GM23248 (cell line): ENCODE measurements around the gene SLC37A1. TPM values are rescaled to one million over a fixed set of nuclear protein-coding genes. Genes with fewer than 3 reads are reported as not detected.
A peak's percentile ranks its signal among the peaks of the same experiment; 100 is the strongest.

Source experiments
- DNase-seq: peaks from one replicate; pipeline ENCODE4 v3.0.0-alpha.2; 2015
- H2AFZ ChIP-seq: fragments of 200-600 bp; sonication (generic); 2 replicates; pipeline ENCODE4 v1.6.1; 2016; ENCODE audit warnings: antibody characterized with exemption
- H3F3A ChIP-seq: fragments of 200-600 bp; sonication (generic); 2 replicates; pipeline ENCODE4 v1.6.1; 2016; ENCODE audit warnings: mild to moderate bottlenecking, antibody characterized with exemption, mixed run types; ENCODE audit not compliant: insufficient read depth
- H3K27ac ChIP-seq: fragments of 200-600 bp; sonication (generic); 2 replicates; pipeline ENCODE4 v1.5.1; 2016; ENCODE audit warnings: mild to moderate bottlenecking
- H3K27me3 ChIP-seq: fragments of 200-600 bp; sonication (generic); replicated peaks from 2 replicates; pipeline ENCODE4 v1.6.1; 2016; ENCODE audit warnings: mild to moderate bottlenecking; ENCODE audit not compliant: insufficient read depth
- H3K36me3 ChIP-seq: fragments of 200-600 bp; sonication (generic); 2 replicates; pipeline ENCODE4 v1.6.1; 2016; ENCODE audit warnings: low read depth, mild to moderate bottlenecking
- H3K4me1 ChIP-seq: fragments of 200-600 bp; sonication (generic); 2 replicates; pipeline ENCODE4 v1.6.1; 2016; ENCODE audit warnings: mild to moderate bottlenecking; ENCODE audit not compliant: insufficient read depth
- H3K4me2 ChIP-seq: fragments of 200-600 bp; sonication (generic); one replicate; pipeline ENCODE4 v1.6.1; 2016; ENCODE audit warnings: mild to moderate bottlenecking; ENCODE audit not compliant: unreplicated experiment
- H3K4me3 ChIP-seq: fragments of 200-600 bp; sonication (generic); 2 replicates; pipeline ENCODE4 v1.5.1; 2016; ENCODE audit warnings: mild to moderate bottlenecking
- H3K79me2 ChIP-seq: fragments of 200-600 bp; sonication (generic); 2 replicates; pipeline ENCODE4 v1.6.1; 2016; ENCODE audit warnings: mild to moderate bottlenecking; ENCODE audit not compliant: insufficient read depth
- H3K9ac ChIP-seq: fragments of 200-600 bp; sonication (generic); 2 replicates; pipeline ENCODE4 v1.6.1; 2016; ENCODE audit warnings: mild to moderate bottlenecking
- H3K9me2 ChIP-seq: fragments of 200-600 bp; sonication (generic); 2 replicates; pipeline ENCODE4 v1.6.1; 2016; ENCODE audit warnings: mixed run types, mild to moderate bottlenecking, moderate library complexity; ENCODE audit not compliant: insufficient read depth
- H3K9me3 ChIP-seq: fragments of 200-600 bp; sonication (generic); one replicate; pipeline ENCODE4 v1.6.1; 2017; ENCODE audit warnings: low read depth
- H4K20me1 ChIP-seq: fragments of 200-600 bp; sonication (generic); 2 replicates; pipeline ENCODE4 v1.6.0; 2016; ENCODE audit not compliant: insufficient read depth
- EZH2 ChIP-seq: fragments of 200-600 bp; sonication (generic); IDR thresholded peaks from 2 replicates; pipeline ENCODE4 v1.6.1; 2018; ENCODE audit warnings: antibody characterized with exemption, mild to moderate bottlenecking; ENCODE audit not compliant: insufficient read depth, poor library complexity, severe bottlenecking
- EZH2phosphoT487 ChIP-seq: fragments of 200-600 bp; sonication (generic); IDR thresholded peaks from 2 replicates; pipeline ENCODE4 v1.6.1; 2018; ENCODE audit warnings: antibody characterized with exemption, moderate library complexity, mild to moderate bottlenecking, low read depth; ENCODE audit not compliant: insufficient read depth
- WGBS, 2 experiments: methylation state at CpG; one replicate each; pipeline ENCODE4 v1.1.6; 2015 to 2017; ENCODE audit warnings: low lambda C conversion rate in 2 of 2, low coverage in 1 of 2; ENCODE audit errors: missing lambda C conversion rate in 2 of 2; 5-methylcytosine and 5-hydroxymethylcytosine counted together
- in situ Hi-C: fragments of 300-500 bp; cut with MboI; formaldehyde crosslinking; loops from 2 replicates; pipeline ENCODE4 v1.15.0; 2020
- polyA plus RNA-seq: library from polyadenylated mRNA; unstranded; fragments of >200 nt; fragmentation: Nextera tagmentation; extraction: Ambion mirVana; gene quantifications from 2 replicates; pipeline ENCODE4 v1.2.1, GENCODE V29; 2016
- total RNA-seq: library from RNA; depleted of rRNA; stranded (reverse); fragments of >200 nt; shearing (Covaris generic); gene quantifications from 2 replicates; pipeline ENCODE4 v1.2.3, GENCODE V29; 2014

SLC37A1 gene
- total and polyA plus RNA-seq, 2 experiments from 2014 or later, result not detected

GRCh38 chr21:42534421-42535378 lies 21.0 kb downstream of the SLC37A1 start:
- in situ Hi-C loops, result no loop called here
- Histone ChIP-seq H3K4me3 (no peak overlapping the region), H3F3A (no peaks in the 10 kb centered on the region), H3K9me3 (no peaks in the 10 kb centered on the region), H3K4me2 (no peak overlapping the region), H3K27ac (no peak overlapping the region), H3K27me3 (peaks cover 6% of the 10 kb centered on the region), H2AFZ (no peak overlapping the region), H3K79me2 (no peaks in the 10 kb centered on the region), H3K9me2 (no peaks in the 10 kb centered on the region), H3K4me1 (no peaks in the 10 kb centered on the region), H4K20me1 (no peaks in the 10 kb centered on the region), H3K36me3 (no peaks in the 10 kb centered on the region), H3K9ac (no peak overlapping the region)
- TF ChIP-seq EZH2phosphoT487, result no peak
- TF ChIP-seq EZH2, result no peak
- 67 to 70% methylated on average over 28 of the region's 28 CpGs for WGBS, 2 experiments
- no peak for DNase-seq

- H3K79me2 ChIP-seq, result no peaks in the 10 kb centered on the region
- no peaks in the 10 kb centered on the region for H4K20me1 ChIP-seq
- no peak overlapping the region for H2AFZ ChIP-seq
- H3K4me2 ChIP-seq, result no peak overlapping the region
- no peak for TF ChIP-seq EZH2phosphoT487
- no peak for TF ChIP-seq EZH2
- H3K27me3 ChIP-seq, result peaks cover 6% of the 10 kb centered on the region
- no peak overlapping the region for H3K9ac ChIP-seq
- WGBS, 2 experiments, result 62 to 64% methylated on average over 17 of the region's 17 CpGs
- no peaks in the 10 kb centered on the region for H3K36me3 ChIP-seq
- no peak overlapping the region for H3K27ac ChIP-seq
- in situ Hi-C loops, result no loop called here
- H3K4me3 ChIP-seq, result no peak overlapping the region
- H3K9me3 ChIP-seq, result no peaks in the 10 kb centered on the region
- DNase-seq, result no peak
- H3K9me2 ChIP-seq, result no peaks in the 10 kb centered on the region
- no peaks in the 10 kb centered on the region for H3K4me1 ChIP-seq
- H3F3A ChIP-seq, result no peaks in the 10 kb centered on the region
Observed at GRCh38 chr21:42535602-42536171, 22.0 kb downstream of the SLC37A1 start.

- in situ Hi-C loops, result no loop called here
Observed at GRCh38 chr21:42536601-42537000, 22.9 kb downstream of the SLC37A1 start.

GRCh38 chr21:42537106-42537742 lies 23.6 kb downstream of the SLC37A1 start:
- Histone ChIP-seq H3K27ac (no peak overlapping the region), H3K27me3 (peaks cover 6% of the 10 kb centered on the region; the same call in 1 of the 2 replicates), H3K4me3 (no peak overlapping the region), H3F3A (no peaks in the 10 kb centered on the region), H3K9me2 (no peaks in the 10 kb centered on the region), H3K79me2 (no peaks in the 10 kb centered on the region), H3K36me3 (no peaks in the 10 kb centered on the region), H3K9me3 (no peaks in the 10 kb centered on the region), H4K20me1 (no peaks in the 10 kb centered on the region), H3K4me1 (no peaks in the 10 kb centered on the region), H2AFZ (no peak overlapping the region), H3K9ac (no peak overlapping the region), H3K4me2 (no peak overlapping the region)
- no peak for TF ChIP-seq EZH2
- no peak for TF ChIP-seq EZH2phosphoT487
- 44 to 55% methylated on average over 4 of the region's 4 CpGs for WGBS, 2 experiments
- DNase-seq, result peak; percentile 6
- in situ Hi-C loops, result no loop called here

More at GRCh38 chr21:42536601-42537000, 22.9 kb downstream of the SLC37A1 start:
- Histone ChIP-seq H3K27ac (no peak overlapping the region), H3F3A (no peaks in the 10 kb centered on the region), H3K9ac (no peak overlapping the region), H3K4me2 (no peak overlapping the region), H3K36me3 (no peaks in the 10 kb centered on the region), H3K79me2 (no peaks in the 10 kb centered on the region), H3K27me3 (peaks cover 6% of the 10 kb centered on the region), H3K9me3 (no peaks in the 10 kb centered on the region), H2AFZ (no peak overlapping the region), H4K20me1 (no peaks in the 10 kb centered on the region), H3K4me3 (no peak overlapping the region), H3K4me1 (no peaks in the 10 kb centered on the region), H3K9me2 (no peaks in the 10 kb centered on the region)
- no peak for TF ChIP-seq EZH2
- no peak for TF ChIP-seq EZH2phosphoT487
- no peak for DNase-seq
- WGBS, 2 experiments, result 59% methylated on average over 8 of the region's 8 CpGs
